22Rv1 (cell line): Measurements from ENCODE around the gene CNTN5.

Experiments used
- ZFX ChIP-seq: fragments of 450-650 bp; IDR thresholded peaks from 2 replicates; pipeline ENCODE4 v1.6.1; 2017; ENCODE audit warnings: antibody characterized with exemption, borderline replicate concordance
- TF ChIP-seq, protein P1 (sequence below): fragments of 450-650 bp; IDR thresholded peaks from 2 replicates; pipeline ENCODE4 v1.5.1; 2017; ENCODE audit warnings: mild to moderate bottlenecking

DNA sequence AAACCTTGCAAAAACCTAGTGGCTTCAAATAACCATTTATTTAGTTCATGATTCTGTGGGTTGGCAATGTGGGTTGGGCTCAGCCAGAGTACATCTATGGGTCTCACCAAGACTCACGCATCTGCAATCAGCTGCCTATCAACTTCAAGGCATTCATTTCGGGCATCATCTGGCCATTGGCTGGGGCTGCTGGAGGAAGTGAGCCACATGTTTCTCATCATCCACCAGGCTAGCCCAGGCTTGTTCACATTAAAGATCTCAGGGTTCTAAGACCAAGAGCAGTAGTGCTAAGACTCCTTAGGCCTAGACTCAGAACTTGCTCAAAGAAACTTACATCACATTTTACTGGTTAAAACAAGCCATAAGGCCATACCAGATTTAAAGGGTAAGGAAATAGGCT is 1187.5 kb downstream of the CNTN5 start:
- TF ChIP-seq, protein P1, sequence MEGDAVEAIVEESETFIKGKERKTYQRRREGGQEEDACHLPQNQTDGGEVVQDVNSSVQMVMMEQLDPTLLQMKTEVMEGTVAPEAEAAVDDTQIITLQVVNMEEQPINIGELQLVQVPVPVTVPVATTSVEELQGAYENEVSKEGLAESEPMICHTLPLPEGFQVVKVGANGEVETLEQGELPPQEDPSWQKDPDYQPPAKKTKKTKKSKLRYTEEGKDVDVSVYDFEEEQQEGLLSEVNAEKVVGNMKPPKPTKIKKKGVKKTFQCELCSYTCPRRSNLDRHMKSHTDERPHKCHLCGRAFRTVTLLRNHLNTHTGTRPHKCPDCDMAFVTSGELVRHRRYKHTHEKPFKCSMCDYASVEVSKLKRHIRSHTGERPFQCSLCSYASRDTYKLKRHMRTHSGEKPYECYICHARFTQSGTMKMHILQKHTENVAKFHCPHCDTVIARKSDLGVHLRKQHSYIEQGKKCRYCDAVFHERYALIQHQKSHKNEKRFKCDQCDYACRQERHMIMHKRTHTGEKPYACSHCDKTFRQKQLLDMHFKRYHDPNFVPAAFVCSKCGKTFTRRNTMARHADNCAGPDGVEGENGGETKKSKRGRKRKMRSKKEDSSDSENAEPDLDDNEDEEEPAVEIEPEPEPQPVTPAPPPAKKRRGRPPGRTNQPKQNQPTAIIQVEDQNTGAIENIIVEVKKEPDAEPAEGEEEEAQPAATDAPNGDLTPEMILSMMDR = no peak
- TF ChIP-seq ZFX = no peak
